ENCODE data around the gene EHD3.

Gene EHD3

GRCh38 chr2:31258351-31258750 lies 24.4 kb downstream of the EHD3 start:
- no peak for TF ChIP-seq EP300 (IDR thresholded peaks at IDR 0.05; ENCODE audit: borderline replicate concordance)
- TF ChIP-seq YY1 (IDR thresholded peaks at IDR 0.05; ENCODE audit: low read depth), result no peak
- TF ChIP-seq RAD21 (IDR thresholded peaks at IDR 0.05; ENCODE audit: low read depth), result no peak
- no peak for TF ChIP-seq TAF1 (IDR thresholded peaks at IDR 0.05; ENCODE audit: low read depth)
- TF ChIP-seq USF1 (IDR thresholded peaks at IDR 0.05), result no peak
- TF ChIP-seq CEBPB (IDR thresholded peaks at IDR 0.05), result no peak
- no peak for TF ChIP-seq ZBTB7A (IDR thresholded peaks at IDR 0.05; ENCODE audit: low read depth)
- TF ChIP-seq, protein P1, sequence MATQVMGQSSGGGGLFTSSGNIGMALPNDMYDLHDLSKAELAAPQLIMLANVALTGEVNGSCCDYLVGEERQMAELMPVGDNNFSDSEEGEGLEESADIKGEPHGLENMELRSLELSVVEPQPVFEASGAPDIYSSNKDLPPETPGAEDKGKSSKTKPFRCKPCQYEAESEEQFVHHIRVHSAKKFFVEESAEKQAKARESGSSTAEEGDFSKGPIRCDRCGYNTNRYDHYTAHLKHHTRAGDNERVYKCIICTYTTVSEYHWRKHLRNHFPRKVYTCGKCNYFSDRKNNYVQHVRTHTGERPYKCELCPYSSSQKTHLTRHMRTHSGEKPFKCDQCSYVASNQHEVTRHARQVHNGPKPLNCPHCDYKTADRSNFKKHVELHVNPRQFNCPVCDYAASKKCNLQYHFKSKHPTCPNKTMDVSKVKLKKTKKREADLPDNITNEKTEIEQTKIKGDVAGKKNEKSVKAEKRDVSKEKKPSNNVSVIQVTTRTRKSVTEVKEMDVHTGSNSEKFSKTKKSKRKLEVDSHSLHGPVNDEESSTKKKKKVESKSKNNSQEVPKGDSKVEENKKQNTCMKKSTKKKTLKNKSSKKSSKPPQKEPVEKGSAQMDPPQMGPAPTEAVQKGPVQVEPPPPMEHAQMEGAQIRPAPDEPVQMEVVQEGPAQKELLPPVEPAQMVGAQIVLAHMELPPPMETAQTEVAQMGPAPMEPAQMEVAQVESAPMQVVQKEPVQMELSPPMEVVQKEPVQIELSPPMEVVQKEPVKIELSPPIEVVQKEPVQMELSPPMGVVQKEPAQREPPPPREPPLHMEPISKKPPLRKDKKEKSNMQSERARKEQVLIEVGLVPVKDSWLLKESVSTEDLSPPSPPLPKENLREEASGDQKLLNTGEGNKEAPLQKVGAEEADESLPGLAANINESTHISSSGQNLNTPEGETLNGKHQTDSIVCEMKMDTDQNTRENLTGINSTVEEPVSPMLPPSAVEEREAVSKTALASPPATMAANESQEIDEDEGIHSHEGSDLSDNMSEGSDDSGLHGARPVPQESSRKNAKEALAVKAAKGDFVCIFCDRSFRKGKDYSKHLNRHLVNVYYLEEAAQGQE (IDR thresholded peaks at IDR 0.05; ENCODE audit: low read depth), result no peak
- no peak for TF ChIP-seq TCF12 (IDR thresholded peaks at IDR 0.05; ENCODE audit: low read depth)
- TF ChIP-seq CREB1 (IDR thresholded peaks at IDR 0.05; ENCODE audit: low read depth), result no peak
- no peak for TF ChIP-seq FOXM1 (IDR thresholded peaks at IDR 0.05; ENCODE audit: borderline replicate concordance, low read depth)

- no peak for TF ChIP-seq MAX (IDR thresholded peaks at IDR 0.05)
- no peak for TF ChIP-seq TCF12 (IDR thresholded peaks at IDR 0.05; ENCODE audit: low read depth)
Observed at GRCh38 chr2:31259075-31259474, 25.1 kb downstream of the EHD3 start.

- TF ChIP-seq MAX (IDR thresholded peaks at IDR 0.05), result no peak
- no peak for TF ChIP-seq USF1 (IDR thresholded peaks at IDR 0.05)
- TF ChIP-seq TEAD4 (IDR thresholded peaks at IDR 0.05), result no peak
- TF ChIP-seq TCF12 (IDR thresholded peaks at IDR 0.05; ENCODE audit: low read depth), result no peak
- no peak for TF ChIP-seq EGR1 (IDR thresholded peaks at IDR 0.05)
- no peak for TF ChIP-seq TAF1 (IDR thresholded peaks at IDR 0.05; ENCODE audit: low read depth)
Observed at GRCh38 chr2:31260870-31261269, 26.9 kb downstream of the EHD3 start.

- TF ChIP-seq RAD21 (IDR thresholded peaks at IDR 0.05; ENCODE audit: low read depth), result no peak
- no peak for TF ChIP-seq TCF12 (IDR thresholded peaks at IDR 0.05; ENCODE audit: low read depth)
- TF ChIP-seq, protein P1 (IDR thresholded peaks at IDR 0.05; ENCODE audit: low read depth), result no peak
- TF ChIP-seq CEBPB (IDR thresholded peaks at IDR 0.05), result no peak
- no peak for TF ChIP-seq NFIC (IDR thresholded peaks at IDR 0.05)
- TF ChIP-seq TAF1 (IDR thresholded peaks at IDR 0.05; ENCODE audit: low read depth), result no peak
- TF ChIP-seq YY1 (IDR thresholded peaks at IDR 0.05; ENCODE audit: low read depth), result no peak
- no peak for TF ChIP-seq USF1 (IDR thresholded peaks at IDR 0.05)
- no peak for TF ChIP-seq CREB1 (IDR thresholded peaks at IDR 0.05; ENCODE audit: low read depth)
- TF ChIP-seq ZBTB7A (IDR thresholded peaks at IDR 0.05; ENCODE audit: low read depth), result no peak
- TF ChIP-seq TEAD4 (IDR thresholded peaks at IDR 0.05), result no peak
- no peak for TF ChIP-seq EGR1 (IDR thresholded peaks at IDR 0.05)
- no peak for TF ChIP-seq FOXM1 (IDR thresholded peaks at IDR 0.05; ENCODE audit: borderline replicate concordance, low read depth)
- no peak for TF ChIP-seq EP300 (IDR thresholded peaks at IDR 0.05; ENCODE audit: borderline replicate concordance)
- no peak for TF ChIP-seq MAX (IDR thresholded peaks at IDR 0.05)
Observed at GRCh38 chr2:31263636-31264190, 29.8 kb downstream of the EHD3 start.

GRCh38 chr2:31265234-31265633 lies 31.3 kb downstream of the EHD3 start:
- TF ChIP-seq ZBTB7A (IDR thresholded peaks at IDR 0.05; ENCODE audit: low read depth) (no peak), TCF12 (IDR thresholded peaks at IDR 0.05; ENCODE audit: low read depth) (no peak), TEAD4 (IDR thresholded peaks at IDR 0.05) (no peak), TAF1 (IDR thresholded peaks at IDR 0.05; ENCODE audit: low read depth) (no peak), YY1 (IDR thresholded peaks at IDR 0.05; ENCODE audit: low read depth) (no peak), NFIC (IDR thresholded peaks at IDR 0.05) (no peak), CREB1 (IDR thresholded peaks at IDR 0.05; ENCODE audit: low read depth) (no peak), MAX (IDR thresholded peaks at IDR 0.05) (no peak), USF1 (IDR thresholded peaks at IDR 0.05) (no peak), CEBPB (IDR thresholded peaks at IDR 0.05) (no peak), RAD21 (IDR thresholded peaks at IDR 0.05; ENCODE audit: low read depth) (no peak), EP300 (IDR thresholded peaks at IDR 0.05; ENCODE audit: borderline replicate concordance) (no peak), EGR1 (IDR thresholded peaks at IDR 0.05) (no peak), FOXM1 (IDR thresholded peaks at IDR 0.05; ENCODE audit: borderline replicate concordance, low read depth) (no peak)
- TF ChIP-seq, protein P1 (IDR thresholded peaks at IDR 0.05; ENCODE audit: low read depth), result no peak
